ENCODE measurements around the gene TMEM132D. TPM values are rescaled to one million over a fixed set of nuclear protein-coding genes. Genes with fewer than 3 reads are reported as not detected.

The TMEM132D gene
- total and polyA plus RNA-seq, 4 donors, result 0.01 to 0.14 (median 0.08) TPM

DNA sequence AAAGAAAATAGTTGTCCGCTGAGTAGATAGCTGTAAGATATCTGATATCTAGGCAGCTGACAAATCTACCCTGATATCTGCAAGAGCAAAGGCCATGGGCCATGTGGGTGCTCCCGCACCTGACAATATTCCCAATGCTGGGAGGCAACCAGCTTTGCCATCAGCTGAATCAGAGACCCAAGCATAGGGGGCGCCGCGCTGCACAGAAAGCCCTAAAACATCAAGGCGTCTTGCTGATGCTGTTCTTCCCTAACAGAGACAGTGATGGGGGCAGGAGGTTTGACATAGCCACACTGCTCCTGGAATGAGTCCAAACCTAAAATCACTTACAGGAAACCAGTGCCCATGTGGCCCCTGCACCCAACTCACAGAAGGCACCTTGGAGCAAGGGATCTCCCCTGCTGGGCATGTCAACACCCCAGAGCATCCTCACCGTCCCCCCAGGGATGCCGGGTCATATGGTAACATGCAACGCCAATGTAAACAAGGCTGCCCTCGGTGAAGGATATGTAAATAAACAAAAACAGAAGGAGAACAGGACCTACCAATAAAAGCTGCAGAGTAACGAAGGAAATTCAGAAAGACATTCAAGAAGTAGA is 199.5 kb downstream of the TMEM132D start:
- no peak for DNase-seq (ENCODE audit: low spot score)
- H3K4me3 ChIP-seq (ENCODE audit: low read depth in 1 of 3, low read length in 3 of 3), result no peak overlapping the region
- peaks cover 0 to 10% (median 5%) of the 10 kb centered on the region in 4 donors for H3K9me3 ChIP-seq (ENCODE audit: control insufficient read depth in 4 of 4, low read length in 3 of 4)
- TF ChIP-seq HNF4G (IDR thresholded peaks at IDR 0.05) (no peak), RXRA (IDR thresholded peaks at IDR 0.05) (no peak)
- no peaks in the 10 kb centered on the region for H3K36me3 ChIP-seq (ENCODE audit: control insufficient read depth in 4 of 4, insufficient read depth in 3 of 4, low read depth in 1 of 4, low read length in 3 of 4)
- no peak overlapping the region for H3K9ac ChIP-seq (ENCODE audit: low read depth in 1 of 2, low read length in 2 of 2)
- peaks cover 0 to 3% (median 0%) of the 10 kb centered on the region in 4 donors for H3K27me3 ChIP-seq (ENCODE audit: control insufficient read depth in 4 of 4, insufficient read depth in 4 of 4, low read length in 3 of 4)
- 43% methylated on average over 11 of the region's 11 CpGs for WGBS
- H3K4me1 ChIP-seq (ENCODE audit: control insufficient read depth in 4 of 4, insufficient read depth in 4 of 4, low read length in 3 of 4), result no peaks in the 10 kb centered on the region
- no peak overlapping the region for H3K27ac ChIP-seq (ENCODE audit: low read depth in 1 of 2, low read length in 2 of 2)

DNA sequence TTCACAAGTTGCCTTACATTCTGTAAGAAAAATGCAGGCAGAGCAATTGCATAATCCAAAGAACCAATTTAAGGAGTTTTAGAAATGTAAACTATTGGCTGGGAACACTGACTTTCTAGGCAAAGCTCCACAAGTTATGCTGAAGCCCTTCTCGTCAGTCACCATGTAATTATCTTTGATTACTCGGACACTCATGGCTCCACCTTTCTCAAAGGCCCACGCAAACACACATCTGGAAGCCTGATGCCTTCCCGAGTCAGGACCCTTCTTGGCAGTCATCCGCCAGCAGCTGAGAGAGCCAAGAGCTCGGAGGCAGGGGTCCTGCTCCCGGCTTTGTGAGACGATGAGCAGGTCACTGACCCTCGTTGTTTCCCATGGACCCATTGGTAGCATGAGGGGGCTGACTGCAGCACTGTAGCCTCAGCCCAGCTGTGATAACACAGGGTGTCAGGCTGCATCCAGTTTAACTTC is 202.2 kb downstream of the TMEM132D start:
- Histone ChIP-seq H3K36me3 (ENCODE audit: control insufficient read depth in 4 of 4, insufficient read depth in 3 of 4, low read depth in 1 of 4, low read length in 3 of 4) (no peaks in the 10 kb centered on the region), H3K4me1 (ENCODE audit: control insufficient read depth in 4 of 4, insufficient read depth in 4 of 4, low read length in 3 of 4) (no peaks in the 10 kb centered on the region), H3K9ac (ENCODE audit: low read depth in 1 of 2, low read length in 2 of 2) (no peak overlapping the region), H3K27me3 (ENCODE audit: control insufficient read depth in 4 of 4, insufficient read depth in 4 of 4, low read length in 3 of 4) (peaks cover 0 to 3% (median 0%) of the 10 kb centered on the region in 4 donors), H3K4me3 (ENCODE audit: low read depth in 1 of 3, low read length in 3 of 3) (no peak overlapping the region), H3K27ac (ENCODE audit: low read depth in 1 of 2, low read length in 2 of 2) (no peak overlapping the region), H3K9me3 (ENCODE audit: control insufficient read depth in 4 of 4, low read length in 3 of 4) (peaks cover 0 to 2% (median 0%) of the 10 kb centered on the region in 4 donors)
- TF ChIP-seq FOXA1 (IDR thresholded peaks at IDR 0.05) (no peak), RXRA (IDR thresholded peaks at IDR 0.05) (peak in 1 of 2 donors; percentile 25)
- WGBS, result 77% methylated on average over 9 of the region's 9 CpGs
- DNase-seq (ENCODE audit: low spot score), result no peak

DNA sequence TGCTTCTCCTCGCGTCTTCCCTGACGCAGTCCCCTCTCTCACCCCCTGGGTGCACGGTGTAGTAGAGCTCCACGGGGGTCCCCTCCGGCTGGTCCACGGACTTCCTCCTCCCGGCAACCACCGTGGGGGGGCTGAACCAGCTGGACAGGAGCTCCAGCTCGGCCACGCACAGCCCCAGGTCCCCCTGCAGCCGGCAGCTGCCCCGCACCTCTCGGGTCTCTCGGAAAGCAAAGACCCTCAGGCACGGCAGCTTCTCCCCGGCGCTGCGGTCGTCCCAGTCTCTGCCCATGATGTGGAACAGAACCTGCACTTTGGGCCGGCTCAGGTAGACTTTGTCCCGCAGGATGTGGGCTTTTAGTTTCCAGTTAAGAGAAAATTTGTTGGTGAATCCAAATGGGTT is 203.8 kb downstream of the TMEM132D start:
- DNase-seq (ENCODE audit: low spot score), result no peak
- peaks cover 0 to 2% (median 0%) of the 10 kb centered on the region in 4 donors for H3K9me3 ChIP-seq (ENCODE audit: control insufficient read depth in 4 of 4, low read length in 3 of 4)

GRCh38 chr12:129696926-129697325 is 206.9 kb downstream of the TMEM132D start:
- no peaks in the 10 kb centered on the region for H3K36me3 ChIP-seq (ENCODE audit: control insufficient read depth in 4 of 4, insufficient read depth in 3 of 4, low read depth in 1 of 4, low read length in 3 of 4)
- H3K4me1 ChIP-seq (ENCODE audit: control insufficient read depth in 4 of 4, insufficient read depth in 4 of 4, low read length in 3 of 4), result no peaks in the 10 kb centered on the region
- H3K4me3 ChIP-seq (ENCODE audit: low read depth in 1 of 3, low read length in 3 of 3), result no peak overlapping the region
- H3K27ac ChIP-seq (ENCODE audit: low read depth in 1 of 2, low read length in 2 of 2), result no peak overlapping the region
- WGBS, result 66% methylated on average over 11 of the region's 11 CpGs
- H3K9ac ChIP-seq (ENCODE audit: low read depth in 1 of 2, low read length in 2 of 2), result no peak overlapping the region
- H3K9me3 ChIP-seq (ENCODE audit: control insufficient read depth in 4 of 4, low read length in 3 of 4), result no peaks in the 10 kb centered on the region
- no peaks in the 10 kb centered on the region for H3K27me3 ChIP-seq (ENCODE audit: control insufficient read depth in 4 of 4, insufficient read depth in 4 of 4, low read length in 3 of 4)
- DNase-seq (ENCODE audit: low spot score), result no peak
- TF ChIP-seq YY1 (IDR thresholded peaks at IDR 0.05) (no peak), HNF4G (IDR thresholded peaks at IDR 0.05) (no peak), EGR1 (IDR thresholded peaks at IDR 0.05; ENCODE audit: low read depth in 2 of 2) (no peak), GABPA (IDR thresholded peaks at IDR 0.05 in 1 of 2, conservative IDR thresholded peaks at IDR 0.05 in 1 of 2) (no peak), RXRA (IDR thresholded peaks at IDR 0.05) (no peak), HNF4A (conservative IDR thresholded peaks at IDR 0.05) (no peak)
- TF ChIP-seq, protein P1, sequence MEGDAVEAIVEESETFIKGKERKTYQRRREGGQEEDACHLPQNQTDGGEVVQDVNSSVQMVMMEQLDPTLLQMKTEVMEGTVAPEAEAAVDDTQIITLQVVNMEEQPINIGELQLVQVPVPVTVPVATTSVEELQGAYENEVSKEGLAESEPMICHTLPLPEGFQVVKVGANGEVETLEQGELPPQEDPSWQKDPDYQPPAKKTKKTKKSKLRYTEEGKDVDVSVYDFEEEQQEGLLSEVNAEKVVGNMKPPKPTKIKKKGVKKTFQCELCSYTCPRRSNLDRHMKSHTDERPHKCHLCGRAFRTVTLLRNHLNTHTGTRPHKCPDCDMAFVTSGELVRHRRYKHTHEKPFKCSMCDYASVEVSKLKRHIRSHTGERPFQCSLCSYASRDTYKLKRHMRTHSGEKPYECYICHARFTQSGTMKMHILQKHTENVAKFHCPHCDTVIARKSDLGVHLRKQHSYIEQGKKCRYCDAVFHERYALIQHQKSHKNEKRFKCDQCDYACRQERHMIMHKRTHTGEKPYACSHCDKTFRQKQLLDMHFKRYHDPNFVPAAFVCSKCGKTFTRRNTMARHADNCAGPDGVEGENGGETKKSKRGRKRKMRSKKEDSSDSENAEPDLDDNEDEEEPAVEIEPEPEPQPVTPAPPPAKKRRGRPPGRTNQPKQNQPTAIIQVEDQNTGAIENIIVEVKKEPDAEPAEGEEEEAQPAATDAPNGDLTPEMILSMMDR (IDR thresholded peaks at IDR 0.05; ENCODE audit: low read depth, low read length, missing input control), result no peak
- TF ChIP-seq, protein P2, sequence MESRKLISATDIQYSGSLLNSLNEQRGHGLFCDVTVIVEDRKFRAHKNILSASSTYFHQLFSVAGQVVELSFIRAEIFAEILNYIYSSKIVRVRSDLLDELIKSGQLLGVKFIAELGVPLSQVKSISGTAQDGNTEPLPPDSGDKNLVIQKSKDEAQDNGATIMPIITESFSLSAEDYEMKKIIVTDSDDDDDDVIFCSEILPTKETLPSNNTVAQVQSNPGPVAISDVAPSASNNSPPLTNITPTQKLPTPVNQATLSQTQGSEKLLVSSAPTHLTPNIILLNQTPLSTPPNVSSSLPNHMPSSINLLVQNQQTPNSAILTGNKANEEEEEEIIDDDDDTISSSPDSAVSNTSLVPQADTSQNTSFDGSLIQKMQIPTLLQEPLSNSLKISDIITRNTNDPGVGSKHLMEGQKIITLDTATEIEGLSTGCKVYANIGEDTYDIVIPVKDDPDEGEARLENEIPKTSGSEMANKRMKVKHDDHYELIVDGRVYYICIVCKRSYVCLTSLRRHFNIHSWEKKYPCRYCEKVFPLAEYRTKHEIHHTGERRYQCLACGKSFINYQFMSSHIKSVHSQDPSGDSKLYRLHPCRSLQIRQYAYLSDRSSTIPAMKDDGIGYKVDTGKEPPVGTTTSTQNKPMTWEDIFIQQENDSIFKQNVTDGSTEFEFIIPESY (IDR thresholded peaks at IDR 0.05), result no peak
- TF ChIP-seq, protein P3, sequence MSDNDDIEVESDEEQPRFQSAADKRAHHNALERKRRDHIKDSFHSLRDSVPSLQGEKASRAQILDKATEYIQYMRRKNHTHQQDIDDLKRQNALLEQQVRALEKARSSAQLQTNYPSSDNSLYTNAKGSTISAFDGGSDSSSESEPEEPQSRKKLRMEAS (IDR thresholded peaks at IDR 0.05), result no peak

More for the DNA sequence above, 203.8 kb downstream of the TMEM132D start:
- no peak overlapping the region for H3K4me3 ChIP-seq (ENCODE audit: low read depth in 1 of 3, low read length in 3 of 3)
- H3K36me3 ChIP-seq (ENCODE audit: control insufficient read depth in 4 of 4, insufficient read depth in 3 of 4, low read depth in 1 of 4, low read length in 3 of 4), result no peaks in the 10 kb centered on the region
- WGBS, result 90% methylated on average over 22 of the region's 22 CpGs
- H3K4me1 ChIP-seq (ENCODE audit: control insufficient read depth in 4 of 4, insufficient read depth in 4 of 4, low read length in 3 of 4), result no peaks in the 10 kb centered on the region
- no peak for TF ChIP-seq HNF4G (IDR thresholded peaks at IDR 0.05)
- no peak for TF ChIP-seq SP1 (IDR thresholded peaks at IDR 0.05)
- TF ChIP-seq HNF4A (conservative IDR thresholded peaks at IDR 0.05), result no peak
- TF ChIP-seq JUND (IDR thresholded peaks at IDR 0.05), result no peak
- no peak for TF ChIP-seq FOXA1 (IDR thresholded peaks at IDR 0.05)
- TF ChIP-seq, protein P3 (IDR thresholded peaks at IDR 0.05), result no peak
- TF ChIP-seq, protein P2 (IDR thresholded peaks at IDR 0.05), result no peak
- no peak for TF ChIP-seq RXRA (IDR thresholded peaks at IDR 0.05)
- no peak for TF ChIP-seq EGR1 (IDR thresholded peaks at IDR 0.05; ENCODE audit: low read depth in 2 of 2)
- no peak for TF ChIP-seq TAF1 (conservative IDR thresholded peaks at IDR 0.05)
- TF ChIP-seq YY1 (IDR thresholded peaks at IDR 0.05), result no peak
- no peak for TF ChIP-seq FOXA2 (IDR thresholded peaks at IDR 0.05)
- H3K27me3 ChIP-seq (ENCODE audit: control insufficient read depth in 4 of 4, insufficient read depth in 4 of 4, low read length in 3 of 4), result peaks cover 0 to 3% (median 0%) of the 10 kb centered on the region in 4 donors
- no peak overlapping the region for H3K27ac ChIP-seq (ENCODE audit: low read depth in 1 of 2, low read length in 2 of 2)
- H3K9ac ChIP-seq (ENCODE audit: low read depth in 1 of 2, low read length in 2 of 2), result no peak overlapping the region

All from liver (tissue), 9 donors.